Gastrocnemius medialis (tissue), 4 donors: ENCODE results near the gene MED13L.

ENCODE experiments used
- POLR2A ChIP-seq, 2 donors: fragments of 450-650 bp; IDR thresholded peaks; one replicate each; pipeline ENCODE4 v1.6.1; 2017; ENCODE audit warnings: antibody characterized with exemption in 2 of 2, mild to moderate bottlenecking in 2 of 2, moderate library complexity in 2 of 2
- TF ChIP-seq, protein P1 (sequence below), 5 experiments: fragments of 450-650 bp in 3 of 5; fragments of 200-600 bp in 2 of 5; sonication (generic) in 2 of 5; IDR thresholded peaks in 4 of 5; conservative IDR thresholded peaks in 1 of 5; 1 replicate in 4 of 5; 2 replicates in 1 of 5; pipeline ENCODE4 v1.5.1; 2016 to 2019; ENCODE audit warnings: antibody characterized with exemption in 5 of 5, mild to moderate bottlenecking in 3 of 5, moderate library complexity in 3 of 5

DNA sequence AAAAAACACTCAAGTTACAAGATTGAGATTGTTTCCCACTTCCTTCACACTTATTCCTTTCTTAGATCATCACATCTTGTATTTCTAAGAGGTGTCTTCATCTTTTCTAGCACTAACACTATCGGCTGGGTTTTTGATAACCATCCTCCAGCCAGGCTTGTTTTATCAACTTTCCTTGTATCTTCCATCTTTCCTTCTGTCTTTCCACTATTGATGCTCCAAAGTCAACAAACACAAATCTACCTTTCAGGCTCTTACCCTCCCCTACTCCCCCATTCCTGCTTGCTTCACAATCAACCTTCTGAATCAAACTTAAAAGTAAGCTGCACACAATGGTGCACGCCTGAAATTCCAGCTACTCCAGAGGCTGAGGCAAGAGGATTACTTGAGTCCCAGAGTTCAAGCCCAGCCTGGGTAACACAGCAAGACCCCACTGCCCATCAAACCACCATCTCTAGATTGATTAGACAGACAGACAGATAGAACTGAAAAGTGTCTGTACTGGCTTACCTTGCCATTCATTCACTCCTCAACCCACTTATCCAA is 12.9 kb downstream of the MED13L start:
- TF ChIP-seq, protein P1, sequence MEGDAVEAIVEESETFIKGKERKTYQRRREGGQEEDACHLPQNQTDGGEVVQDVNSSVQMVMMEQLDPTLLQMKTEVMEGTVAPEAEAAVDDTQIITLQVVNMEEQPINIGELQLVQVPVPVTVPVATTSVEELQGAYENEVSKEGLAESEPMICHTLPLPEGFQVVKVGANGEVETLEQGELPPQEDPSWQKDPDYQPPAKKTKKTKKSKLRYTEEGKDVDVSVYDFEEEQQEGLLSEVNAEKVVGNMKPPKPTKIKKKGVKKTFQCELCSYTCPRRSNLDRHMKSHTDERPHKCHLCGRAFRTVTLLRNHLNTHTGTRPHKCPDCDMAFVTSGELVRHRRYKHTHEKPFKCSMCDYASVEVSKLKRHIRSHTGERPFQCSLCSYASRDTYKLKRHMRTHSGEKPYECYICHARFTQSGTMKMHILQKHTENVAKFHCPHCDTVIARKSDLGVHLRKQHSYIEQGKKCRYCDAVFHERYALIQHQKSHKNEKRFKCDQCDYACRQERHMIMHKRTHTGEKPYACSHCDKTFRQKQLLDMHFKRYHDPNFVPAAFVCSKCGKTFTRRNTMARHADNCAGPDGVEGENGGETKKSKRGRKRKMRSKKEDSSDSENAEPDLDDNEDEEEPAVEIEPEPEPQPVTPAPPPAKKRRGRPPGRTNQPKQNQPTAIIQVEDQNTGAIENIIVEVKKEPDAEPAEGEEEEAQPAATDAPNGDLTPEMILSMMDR (IDR thresholded peaks at IDR 0.05 in 4 of 5, conservative IDR thresholded peaks at IDR 0.05 in 1 of 5): no peak
- no peak for TF ChIP-seq POLR2A (IDR thresholded peaks at IDR 0.05)
